OCI-LY3 (cell line): ENCODE data around the gene SNRPF.

Source experiments
- CTCF ChIP-seq: fragments of 200-600, 300-600 bp; sonication (generic); IDR thresholded peaks from 2 replicates; pipeline ENCODE4 v1.5.1; 2014; ENCODE audit warnings: antibody characterized with exemption, low read length, low read depth
- EZH2phosphoT487 ChIP-seq: fragments of 200-600 bp; shearing (Covaris generic); IDR thresholded peaks from 2 replicates; pipeline ENCODE4 v1.6.1; 2018; ENCODE audit warnings: antibody characterized with exemption, mixed run types, low read depth

GRCh38 chr12:95877622-95878021 lies 18.9 kb downstream of the SNRPF start:
- TF ChIP-seq CTCF (no peak), EZH2phosphoT487 (no peak)
